Upper lobe of left lung (tissue), 6 donors: Measurements from ENCODE around the gene SLC1A7. TPM values are rescaled to one million over a fixed set of nuclear protein-coding genes. Genes with fewer than 3 reads are reported as not detected.

ENCODE experiments used
- ATAC-seq, 2 donors: fragments of 200-7000 bp; cut with Tn5 transposase; one replicate each; pipeline ENCODE4 v1.9.1; 2022; ENCODE audit warnings: mild to moderate bottlenecking in 2 of 2, moderate library complexity in 2 of 2; ENCODE audit not compliant: low FRiP score in 2 of 2
- DNase-seq, 2 donors: peaks; one replicate each; pipeline ENCODE4 v3.0.0-alpha.2; 2019 to 2020
- H3K27ac ChIP-seq, 4 donors: fragments of 200-600 bp; sonication (generic); one replicate each; pipeline ENCODE4 v1.5.1; 2016 to 2019
- H3K27me3 ChIP-seq, 4 donors: fragments of 200-600 bp; sonication (generic); one replicate each; pipeline ENCODE4 v1.5.1; 2017 to 2019
- H3K36me3 ChIP-seq, 4 donors: fragments of 200-600 bp; sonication (generic); one replicate each; pipeline ENCODE4 v1.5.1; 2016 to 2019
- H3K4me1 ChIP-seq, 4 donors: fragments of 200-600 bp; sonication (generic); one replicate each; pipeline ENCODE4 v1.5.1; 2018 to 2019
- H3K4me3 ChIP-seq, 4 donors: fragments of 200-600 bp; sonication (generic); one replicate each; pipeline ENCODE4 v1.5.1; 2017 to 2019; ENCODE audit warnings: mild to moderate bottlenecking in 2 of 4, moderate library complexity in 1 of 4
- H3K9me3 ChIP-seq, 4 donors: fragments of 200-600 bp; sonication (generic); one replicate each; pipeline ENCODE4 v1.5.1; 2018 to 2019
- EP300 ChIP-seq, 4 donors: sonication (generic); formaldehyde crosslinking; IDR thresholded peaks; one replicate each; pipeline ENCODE4 v1.5.1; 2017; ENCODE audit warnings: antibody characterized with exemption in 4 of 4, control low read depth in 2 of 4
- POLR2A ChIP-seq, 4 donors: fragments of 450-650 bp; IDR thresholded peaks; one replicate each; pipeline ENCODE4 v1.5.1; 2016 to 2017; ENCODE audit warnings: antibody characterized with exemption in 4 of 4, mild to moderate bottlenecking in 2 of 4
- POLR2AphosphoS5 ChIP-seq, 2 donors: sonication (generic); formaldehyde crosslinking; IDR thresholded peaks; one replicate each; pipeline ENCODE4 v1.5.1; 2017; ENCODE audit warnings: antibody characterized with exemption in 2 of 2
- WGBS, 2 donors: methylation state at CpG; one replicate each; pipeline ENCODE4 v1.1.5; 2017 to 2018; 5-methylcytosine and 5-hydroxymethylcytosine counted together
- total RNA-seq, 6 donors: library from RNA; depleted of rRNA in 4 of 6; stranded (reverse); fragments of >200 nt in 4 of 6; gene quantifications; one replicate each; pipeline versions ENCODE4 v1.1.0 to v1.2.1, GENCODE V29; 2016 to 2021
- TF ChIP-seq, protein P1 (sequence below), 6 experiments: fragments of 450-650 bp in 4 of 6; fragments of 200-600 bp in 2 of 6; sonication (generic) in 2 of 6; IDR thresholded peaks; one replicate each; pipeline ENCODE4 v1.5.1; 2016 to 2019; ENCODE audit warnings: antibody characterized with exemption in 6 of 6
- donor health status: DM: no; HTN: no; CAD: no; lungs with moderate emphysema.
- donor health status: DM: no; HTN: yes; CAD: no; lungs with severe emphysema.

Gene SLC1A7
- total RNA-seq, 6 donors from 2014 or later: 0.37 to 1.3 (median 0.77) TPM; not detected in 2

DNA sequence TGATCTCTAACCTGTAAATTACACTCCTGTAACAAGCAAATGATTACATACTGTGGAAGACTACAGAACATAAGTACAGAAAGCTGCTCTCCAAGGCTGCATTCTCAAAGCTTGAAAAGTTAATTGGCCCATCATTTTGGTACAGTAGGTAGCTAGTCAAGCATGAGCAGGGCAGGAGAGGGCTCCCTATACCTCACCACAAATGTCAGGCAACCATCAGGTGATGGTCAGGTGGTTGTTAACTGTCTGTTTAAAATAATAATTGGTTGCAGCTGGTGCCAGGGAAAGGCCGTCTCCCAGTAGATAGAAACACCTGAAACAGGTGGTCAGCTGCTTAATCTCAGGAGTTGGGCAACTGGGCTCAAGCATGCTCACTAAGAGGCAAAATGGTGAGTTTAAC, 13.1 kb upstream of the SLC1A7 start:
- ATAC-seq: no peak
- TF ChIP-seq, protein P1, sequence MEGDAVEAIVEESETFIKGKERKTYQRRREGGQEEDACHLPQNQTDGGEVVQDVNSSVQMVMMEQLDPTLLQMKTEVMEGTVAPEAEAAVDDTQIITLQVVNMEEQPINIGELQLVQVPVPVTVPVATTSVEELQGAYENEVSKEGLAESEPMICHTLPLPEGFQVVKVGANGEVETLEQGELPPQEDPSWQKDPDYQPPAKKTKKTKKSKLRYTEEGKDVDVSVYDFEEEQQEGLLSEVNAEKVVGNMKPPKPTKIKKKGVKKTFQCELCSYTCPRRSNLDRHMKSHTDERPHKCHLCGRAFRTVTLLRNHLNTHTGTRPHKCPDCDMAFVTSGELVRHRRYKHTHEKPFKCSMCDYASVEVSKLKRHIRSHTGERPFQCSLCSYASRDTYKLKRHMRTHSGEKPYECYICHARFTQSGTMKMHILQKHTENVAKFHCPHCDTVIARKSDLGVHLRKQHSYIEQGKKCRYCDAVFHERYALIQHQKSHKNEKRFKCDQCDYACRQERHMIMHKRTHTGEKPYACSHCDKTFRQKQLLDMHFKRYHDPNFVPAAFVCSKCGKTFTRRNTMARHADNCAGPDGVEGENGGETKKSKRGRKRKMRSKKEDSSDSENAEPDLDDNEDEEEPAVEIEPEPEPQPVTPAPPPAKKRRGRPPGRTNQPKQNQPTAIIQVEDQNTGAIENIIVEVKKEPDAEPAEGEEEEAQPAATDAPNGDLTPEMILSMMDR (IDR thresholded peaks at IDR 0.05): no peak
- TF ChIP-seq POLR2A (IDR thresholded peaks at IDR 0.05) (no peak), POLR2AphosphoS5 (IDR thresholded peaks at IDR 0.05) (no peak), EP300 (IDR thresholded peaks at IDR 0.05) (no peak)

DNA sequence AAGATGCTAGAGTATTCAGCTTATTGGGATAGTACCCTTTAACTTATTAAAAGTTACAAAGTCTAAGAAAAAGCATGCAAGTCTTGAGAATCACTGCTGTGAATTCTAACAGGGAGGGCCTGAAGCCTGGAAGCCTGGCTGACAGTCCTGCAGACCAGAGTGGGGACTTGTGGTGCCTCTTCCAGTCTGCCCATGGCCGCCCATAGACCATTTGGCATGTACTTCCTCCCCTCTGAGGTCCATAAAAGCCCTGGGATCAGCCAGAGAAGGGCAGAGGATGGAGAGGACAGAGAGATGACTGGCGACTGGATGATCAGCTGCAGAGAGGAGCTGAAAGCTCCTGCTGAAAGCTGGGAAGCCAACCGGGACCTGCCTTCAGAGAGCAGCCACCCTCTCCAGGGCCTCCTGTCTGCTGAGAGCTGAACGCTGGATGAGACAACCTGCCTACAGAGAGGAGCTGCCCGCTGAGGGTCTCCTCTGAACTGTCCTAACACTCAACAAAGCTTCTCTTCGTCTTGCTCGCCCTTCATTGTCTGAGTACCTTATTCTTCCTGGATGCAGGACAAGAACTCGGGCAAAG, 12.5 kb upstream of the SLC1A7 start:
- no peak for ATAC-seq
- Histone ChIP-seq H3K27me3 (no peaks in the 10 kb centered on the region), H3K4me1 (no peaks in the 10 kb centered on the region), H3K4me3 (no peak overlapping the region), H3K27ac (no peak overlapping the region), H3K9me3 (no peaks in the 10 kb centered on the region), H3K36me3 (no peaks in the 10 kb centered on the region)
- DNase-seq: no peak
- WGBS, 2 donors: 78 to 84% methylated on average over 8 of the region's 8 CpGs
- TF ChIP-seq POLR2A (IDR thresholded peaks at IDR 0.05) (no peak), EP300 (IDR thresholded peaks at IDR 0.05) (no peak), POLR2AphosphoS5 (IDR thresholded peaks at IDR 0.05) (no peak)
- TF ChIP-seq, protein P1 (IDR thresholded peaks at IDR 0.05): no peak

More for the DNA sequence above, 13.1 kb upstream of the SLC1A7 start:
- H3K4me1 ChIP-seq: no peaks in the 10 kb centered on the region
- DNase-seq: no peak
- no peaks in the 10 kb centered on the region for H3K27me3 ChIP-seq
- no peaks in the 10 kb centered on the region for H3K9me3 ChIP-seq
- H3K27ac ChIP-seq: no peak overlapping the region
- whole genome bisulfite sequencing, 2 donors: 56 to 78% methylated on average over 1 of the region's 1 CpG
- H3K36me3 ChIP-seq: no peaks in the 10 kb centered on the region
- no peak overlapping the region for H3K4me3 ChIP-seq

DNA sequence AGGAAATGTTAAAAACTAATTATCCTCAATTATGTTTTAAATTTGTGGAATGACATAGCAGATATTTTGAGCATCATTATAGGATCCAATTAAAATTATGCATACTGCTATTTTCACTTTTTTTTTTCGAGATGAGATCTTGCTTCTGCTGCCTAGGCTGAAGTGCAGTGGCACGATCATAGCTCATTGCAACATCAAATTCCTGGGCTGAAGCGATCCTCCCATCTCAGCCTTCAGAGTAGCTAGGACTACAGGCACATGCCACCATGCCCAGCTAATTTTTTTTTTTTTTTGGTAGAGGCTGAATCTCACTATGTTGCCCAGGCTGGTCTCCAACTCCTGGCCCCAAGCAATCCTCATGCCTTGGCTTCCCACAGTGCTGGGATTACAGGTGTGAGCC, 11.3 kb upstream of the SLC1A7 start:
- H3K4me1 ChIP-seq: no peaks in the 10 kb centered on the region
- H3K36me3 ChIP-seq: no peaks in the 10 kb centered on the region
- DNase-seq (no peak), ATAC-seq (no peak)
- TF ChIP-seq, protein P1 (IDR thresholded peaks at IDR 0.05): no peak
- WGBS, 2 donors: 41 to 71% methylated on average over 3 of the region's 3 CpGs
- H3K4me3 ChIP-seq: no peak overlapping the region
- H3K27ac ChIP-seq: no peak overlapping the region
- H3K27me3 ChIP-seq: no peaks in the 10 kb centered on the region
- H3K9me3 ChIP-seq: no peaks in the 10 kb centered on the region

DNA sequence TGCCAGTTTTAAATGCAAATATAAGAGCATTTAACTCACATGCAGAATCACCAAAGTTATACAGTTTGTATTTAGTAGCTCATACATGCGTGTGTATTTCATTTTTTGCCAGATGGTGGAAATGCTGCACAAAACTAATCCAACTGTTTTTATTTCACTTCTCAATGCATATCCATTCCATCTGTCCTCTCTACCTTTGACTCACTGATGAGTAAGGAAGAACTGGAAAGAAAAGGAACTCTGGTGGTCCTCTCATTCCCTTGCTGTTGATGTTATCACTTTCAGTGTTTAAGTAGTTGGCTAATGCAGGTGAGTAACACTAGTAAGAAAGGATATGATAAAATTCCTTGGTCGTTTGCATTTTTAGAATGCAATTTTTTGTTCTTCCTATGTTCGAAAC, 5.7 kb upstream of the SLC1A7 start:
- Histone ChIP-seq H3K4me1 (peaks cover 8 to 22% (median 16%) of the 10 kb centered on the region in 4 donors), H3K36me3 (no peaks in the 10 kb centered on the region), H3K4me3 (no peak overlapping the region), H3K27me3 (no peaks in the 10 kb centered on the region), H3K27ac (no peak overlapping the region), H3K9me3 (no peaks in the 10 kb centered on the region)
- ATAC-seq (no peak), DNase-seq (no peak)
- 82 to 85% methylated on average over 3 of the region's 3 CpGs for WGBS, 2 donors
- TF ChIP-seq POLR2A (IDR thresholded peaks at IDR 0.05) (no peak), EP300 (IDR thresholded peaks at IDR 0.05) (no peak), POLR2AphosphoS5 (IDR thresholded peaks at IDR 0.05) (no peak)
- TF ChIP-seq, protein P1 (IDR thresholded peaks at IDR 0.05): no peak

DNA sequence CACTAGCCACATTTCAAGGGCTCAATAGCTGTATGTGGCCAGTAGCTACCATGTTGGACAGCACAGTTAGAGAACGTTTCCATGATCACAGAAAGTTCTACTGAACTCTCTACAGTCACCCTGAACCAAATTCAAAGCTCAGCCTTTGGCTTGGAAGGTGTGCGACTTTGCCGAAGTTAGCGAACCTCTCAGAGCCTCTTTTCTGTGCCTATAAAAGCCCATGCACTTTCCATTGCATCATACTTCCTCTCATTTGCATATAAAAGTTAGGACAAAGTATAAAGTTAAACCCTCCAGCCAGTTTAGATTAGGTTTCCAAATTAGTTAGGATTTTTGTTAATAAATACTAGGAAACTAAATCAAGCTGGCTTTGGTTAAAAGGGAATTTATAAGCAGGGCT, 4.7 kb upstream of the SLC1A7 start:
- Histone ChIP-seq H3K4me3 (no peak overlapping the region), H3K9me3 (no peaks in the 10 kb centered on the region), H3K27me3 (no peaks in the 10 kb centered on the region), H3K36me3 (no peaks in the 10 kb centered on the region), H3K4me1 (peaks cover 8 to 22% (median 16%) of the 10 kb centered on the region in 4 donors), H3K27ac (peak overlapping the region; percentile 6 to 83 (median 73))
- TF ChIP-seq POLR2A (IDR thresholded peaks at IDR 0.05) (no peak), EP300 (IDR thresholded peaks at IDR 0.05) (no peak), POLR2AphosphoS5 (IDR thresholded peaks at IDR 0.05) (no peak)
- TF ChIP-seq, protein P1 (IDR thresholded peaks at IDR 0.05): no peak
- 58 to 72% methylated on average over 4 of the region's 4 CpGs for WGBS, 2 donors
- ATAC-seq (no peak), DNase-seq (no peak)
